Measurements from ENCODE around the gene TXNDC11. TPM values are rescaled to one million over a fixed set of nuclear protein-coding genes. Genes with fewer than 3 reads are reported as not detected.

Gene TXNDC11
- polyA plus RNA-seq, 1 donor (not counting 4 experiments of a cell fraction or from before 2014, with no cell fraction given) = 35.9 TPM

- TF ChIP-seq CTCF (optimal IDR thresholded peaks at IDR 0.05 in 1 of 3, IDR thresholded peaks at IDR 0.05 in 1 of 3, conservative IDR thresholded peaks at IDR 0.05 in 1 of 3; ENCODE audit: extremely low read depth in 1 of 3, insufficient read depth in 2 of 3, low read length in 3 of 3) = no peak
- TF ChIP-seq EZH2 (IDR thresholded peaks at IDR 0.05; ENCODE audit: low read length) = no peak
- Histone ChIP-seq H3K4me2 (ENCODE audit: control insufficient read depth, extremely low read depth, insufficient read depth, low read depth, low read length) (no peak overlapping the region), H3K27me3 (ENCODE audit: control insufficient read depth, extremely low read depth, insufficient read depth, low read length) (no peaks in the 10 kb centered on the region), H3K4me3 (ENCODE audit: control insufficient read depth in 2 of 3, extremely low read depth in 1 of 3, insufficient read depth in 2 of 3, low read depth in 1 of 3, low read length in 3 of 3) (no peak overlapping the region), H3K9me3 (ENCODE audit: control insufficient read depth, low read depth, low read length) (no peaks in the 10 kb centered on the region), H3K79me2 (ENCODE audit: control insufficient read depth, insufficient read depth, low read length) (peaks cover 5% of the 10 kb centered on the region), H3K9me1 (ENCODE audit: control insufficient read depth, extremely low read depth, insufficient read depth, low read length) (no peaks in the 10 kb centered on the region), H3K4me1 (ENCODE audit: control insufficient read depth, extremely low read depth, insufficient read depth, low read length) (no peaks in the 10 kb centered on the region), H3K27ac (ENCODE audit: control insufficient read depth, insufficient read depth, low read length) (no peak overlapping the region), H4K20me1 (ENCODE audit: control insufficient read depth, extremely low read depth, insufficient read depth, low read length) (no peaks in the 10 kb centered on the region), H2AFZ (ENCODE audit: control insufficient read depth, low read length) (no peak overlapping the region), H3K36me3 (ENCODE audit: control insufficient read depth in 2 of 2, extremely low read depth in 1 of 2, insufficient read depth in 2 of 2, low read length in 2 of 2) (peaks cover 39 to 45% of the 10 kb centered on the region in 2 experiments), H3K9ac (ENCODE audit: control insufficient read depth, extremely low read depth, insufficient read depth, low read length) (no peak overlapping the region)
- FAIRE-seq = no peak
- dilution Hi-C loops (cut with MboI; ENCODE audit: extremely low pct_ligation_motif_present, low sequenced_read_pairs) = no loop called here
- no peak for DNase-seq (ENCODE audit: low read depth, low spot score)
Measured at GRCh38 chr16:11691771-11692170, 50.9 kb downstream of the TXNDC11 start.

- no peak for DNase-seq (ENCODE audit: low read depth, low spot score)
- dilution Hi-C loops (cut with MboI; ENCODE audit: extremely low pct_ligation_motif_present, low sequenced_read_pairs) = no loop called here
- no peaks in the 10 kb centered on the region for H3K9me3 ChIP-seq (ENCODE audit: control insufficient read depth, low read depth, low read length)
- H3K9me1 ChIP-seq (ENCODE audit: control insufficient read depth, extremely low read depth, insufficient read depth, low read length) = no peaks in the 10 kb centered on the region
- no peak for TF ChIP-seq CTCF (optimal IDR thresholded peaks at IDR 0.05 in 1 of 3, IDR thresholded peaks at IDR 0.05 in 1 of 3, conservative IDR thresholded peaks at IDR 0.05 in 1 of 3; ENCODE audit: extremely low read depth in 1 of 3, insufficient read depth in 2 of 3, low read length in 3 of 3)
- TF ChIP-seq EZH2 (IDR thresholded peaks at IDR 0.05; ENCODE audit: low read length) = no peak
- peaks cover 5% of the 10 kb centered on the region for H3K79me2 ChIP-seq (ENCODE audit: control insufficient read depth, insufficient read depth, low read length)
- no peak overlapping the region for H3K9ac ChIP-seq (ENCODE audit: control insufficient read depth, extremely low read depth, insufficient read depth, low read length)
- no peak for FAIRE-seq
- no peak overlapping the region for H2AFZ ChIP-seq (ENCODE audit: control insufficient read depth, low read length)
- H3K27ac ChIP-seq (ENCODE audit: control insufficient read depth, insufficient read depth, low read length) = no peak overlapping the region
- no peak overlapping the region for H3K4me3 ChIP-seq (ENCODE audit: control insufficient read depth in 2 of 3, extremely low read depth in 1 of 3, insufficient read depth in 2 of 3, low read depth in 1 of 3, low read length in 3 of 3)
- H3K36me3 ChIP-seq (ENCODE audit: control insufficient read depth in 2 of 2, extremely low read depth in 1 of 2, insufficient read depth in 2 of 2, low read length in 2 of 2) = peaks cover 36 to 45% of the 10 kb centered on the region in 2 experiments
- H3K4me2 ChIP-seq (ENCODE audit: control insufficient read depth, extremely low read depth, insufficient read depth, low read depth, low read length) = no peak overlapping the region
- H4K20me1 ChIP-seq (ENCODE audit: control insufficient read depth, extremely low read depth, insufficient read depth, low read length) = no peaks in the 10 kb centered on the region
- no peaks in the 10 kb centered on the region for H3K4me1 ChIP-seq (ENCODE audit: control insufficient read depth, extremely low read depth, insufficient read depth, low read length)
- H3K27me3 ChIP-seq (ENCODE audit: control insufficient read depth, extremely low read depth, insufficient read depth, low read length) = no peaks in the 10 kb centered on the region
Measured at GRCh38 chr16:11691235-11691634, 51.4 kb downstream of the TXNDC11 start.
